Measurements from ENCODE around the gene SH2D6.
"Not testable (repeated sequence)": the region's sequence is repeated elsewhere in the genome, so short reads cannot be mapped to it uniquely, and the experiment has no call there.

GRCh38 chr2:85439569-85439968, 21.1 kb downstream of the SH2D6 start:
- not testable (repeated sequence) for TF ChIP-seq YY1 (IDR thresholded peaks at IDR 0.05; ENCODE audit: low read depth, low read length); USF2 (IDR thresholded peaks at IDR 0.05; ENCODE audit: low read length); EZH2 (IDR thresholded peaks at IDR 0.05; ENCODE audit: low read depth, low read length, severe bottlenecking); CTCF (IDR thresholded peaks at IDR 0.05; ENCODE audit: control extremely low read depth in 1 of 3, insufficient read depth in 1 of 3, low read depth in 1 of 3, low read length in 3 of 3); EP300 (IDR thresholded peaks at IDR 0.05; ENCODE audit: borderline replicate concordance in 1 of 2, low read depth in 2 of 2, low read length in 2 of 2); RBBP5 (IDR thresholded peaks at IDR 0.05; ENCODE audit: borderline replicate concordance, low read depth, low read length); ZNF274 (IDR thresholded peaks at IDR 0.05; ENCODE audit: borderline replicate concordance, extremely low read depth, low read length); SP1 (IDR thresholded peaks at IDR 0.05; ENCODE audit: low read depth, low read length); FOSL1 (IDR thresholded peaks at IDR 0.05; ENCODE audit: insufficient read depth, low read depth, low read length); BACH1 (IDR thresholded peaks at IDR 0.05; ENCODE audit: low read length)

Data from H1 (cell line).